PC-3 (cell line): ENCODE results near the gene AMER2. TPM values are rescaled to one million over a fixed set of nuclear protein-coding genes. Genes with fewer than 3 reads are reported as not detected.

Experiments
- ATAC-seq: fragments of 200-7000 bp; cut with Tn5 transposase; 2 replicates; pipeline ENCODE4 v1.9.1; 2020; ENCODE audit warnings: mild to moderate bottlenecking, moderate library complexity
- BruUV-seq: library from RNA; stranded (reverse); fragments of 400-500 nt; replicated peaks from 2 replicates; lab custom pipeline; 2021; lab: Mats Ljungman, UMichigan
- CTCF ChIA-PET: fragments of 300-600 bp; sonication (Branson Sonifier 250); formaldehyde crosslinking; loops from one replicate; lab custom pipeline; 2022; ENCODE audit warnings: antibody characterized with exemption; lab: Charles Lee
- POLR2A ChIA-PET: fragments of 300-600 bp; sonication (Branson Sonifier 250); formaldehyde crosslinking; loops from one replicate; lab custom pipeline; 2022; ENCODE audit warnings: antibody characterized with exemption; ENCODE audit not compliant: unreplicated experiment; lab: Charles Lee
- DNase-seq: peaks from one replicate; pipeline ENCODE4 v3.0.0-alpha.2; 2015
- H2AFZ ChIP-seq: fragments of 300-600 bp; sonication (generic); 2 replicates; pipeline ENCODE4 v1.6.0; 2016; ENCODE audit warnings: antibody characterized with exemption, low read length
- H3F3A ChIP-seq: fragments of 300-600 bp; sonication (generic); one replicate; pipeline ENCODE4 v1.6.0; 2017; ENCODE audit warnings: antibody characterized with exemption, low read length, control low read depth, mild to moderate bottlenecking; ENCODE audit not compliant: unreplicated experiment
- H3K27ac ChIP-seq: fragments of 300-600 bp; sonication (generic); 2 replicates; pipeline ENCODE4 v1.5.1; 2016; ENCODE audit warnings: mild to moderate bottlenecking, low read length
- H3K27me3 ChIP-seq: fragments of 300-600 bp; sonication (generic); 2 replicates; pipeline ENCODE4 v1.6.1; 2016; ENCODE audit warnings: low read length, mixed read lengths
- H3K36me3 ChIP-seq: fragments of 300-600 bp; sonication (generic); 2 replicates; pipeline ENCODE4 v1.6.1; 2016; ENCODE audit warnings: low read depth, mixed run types, low read length, mixed read lengths
- H3K4me1 ChIP-seq: fragments of 300-600 bp; sonication (generic); 2 replicates; pipeline ENCODE4 v1.5.1; 2016; ENCODE audit warnings: low read length; ENCODE audit not compliant: insufficient read depth
- H3K4me2 ChIP-seq: fragments of 300-600 bp; sonication (generic); 2 replicates; pipeline ENCODE4 v1.6.0; 2016; ENCODE audit warnings: low read length
- H3K4me3 ChIP-seq: fragments of 300-600 bp; sonication (generic); 2 replicates; pipeline ENCODE4 v1.5.1; 2016; ENCODE audit warnings: mild to moderate bottlenecking, low read length, mixed read lengths
- H3K79me2 ChIP-seq: fragments of 300-600 bp; sonication (generic); 2 replicates; pipeline ENCODE4 v1.6.1; 2017; ENCODE audit warnings: low read length, mixed read lengths
- H3K9ac ChIP-seq: fragments of 300-600 bp; sonication (generic); 2 replicates; pipeline ENCODE4 v1.6.0; 2016; ENCODE audit warnings: mild to moderate bottlenecking, low read length
- H3K9me2 ChIP-seq: fragments of 300-600 bp; sonication (generic); replicated peaks from 2 replicates; pipeline ENCODE4 v1.6.1; 2016; ENCODE audit warnings: mixed run types, low read length, mixed read lengths
- H3K9me3 ChIP-seq: fragments of 300-600 bp; sonication (generic); 2 replicates; pipeline ENCODE4 v1.6.1; 2016; ENCODE audit warnings: low read length, mixed read lengths
- H4K20me1 ChIP-seq: fragments of 300-600 bp; sonication (generic); 2 replicates; pipeline ENCODE4 v1.6.1; 2016; ENCODE audit warnings: low read length, mixed read lengths
- EZH2 ChIP-seq: fragments of 300-600 bp; sonication (generic); IDR thresholded peaks from one replicate; pipeline ENCODE4 v1.6.1; 2017; ENCODE audit warnings: antibody characterized with exemption, mild to moderate bottlenecking, low read length; ENCODE audit not compliant: unreplicated experiment
- EZH2phosphoT487 ChIP-seq: fragments of 300-600 bp; sonication (generic); IDR thresholded peaks from 2 replicates; pipeline ENCODE4 v1.6.1; 2018; ENCODE audit warnings: mild to moderate bottlenecking, antibody characterized with exemption, low read length, borderline replicate concordance
- intact Hi-C: fragments of 100-400 bp; cut with micrococcal nuclease; formaldehyde crosslinking; loops from 2 replicates; pipeline ENCODE4 v1.9.0; 2023
- total RNA-seq: library from RNA; depleted of rRNA; stranded (reverse); fragments of >200 nt; gene quantifications from 2 replicates; pipeline ENCODE4 v1.2.3, GENCODE V29; 2014
- TF ChIP-seq, protein P1 (sequence below): fragments of 300-600 bp; sonication (generic); conservative IDR thresholded peaks from 2 replicates; pipeline ENCODE4 v1.5.1; 2017; ENCODE audit warnings: antibody characterized with exemption, low read depth, mild to moderate bottlenecking, low read length

AMER2 gene
- total RNA-seq, 1 experiment from 2014 or later, result not detected

DNA sequence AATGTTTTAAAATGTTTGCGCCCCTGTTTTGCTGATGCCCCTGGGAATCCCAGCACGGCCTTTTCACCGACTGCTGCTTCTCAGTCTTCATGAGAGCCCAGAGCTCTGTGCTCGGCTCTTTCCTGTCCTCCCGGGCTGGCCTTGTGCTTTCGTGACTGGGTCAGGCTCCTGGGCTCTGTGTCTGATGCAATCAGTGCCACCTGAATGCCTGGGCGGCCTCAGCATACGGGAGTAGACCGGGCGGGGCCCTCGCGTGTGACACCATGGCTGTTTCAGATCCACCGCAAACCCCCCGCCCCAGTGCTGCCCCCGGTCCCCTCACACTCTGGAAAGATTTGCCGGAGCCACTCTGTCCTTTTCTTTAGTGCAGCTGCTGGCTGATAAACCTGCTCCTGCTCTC, 54.8 kb downstream of the AMER2 start:
- Histone ChIP-seq H3K27me3 (peaks cover 41% of the 10 kb centered on the region), H3F3A (no peaks in the 10 kb centered on the region), H3K9ac (no peak overlapping the region), H3K4me2 (no peak overlapping the region), H4K20me1 (no peaks in the 10 kb centered on the region), H2AFZ (no peak overlapping the region), H3K9me3 (no peaks in the 10 kb centered on the region), H3K9me2 (no peaks in the 10 kb centered on the region), H3K27ac (no peak overlapping the region), H3K36me3 (no peaks in the 10 kb centered on the region), H3K79me2 (no peaks in the 10 kb centered on the region), H3K4me1 (no peaks in the 10 kb centered on the region), H3K4me3 (no peak overlapping the region)
- no TSS peak for BruUV-seq
- ChIA-PET CTCF (no interaction called here), POLR2A (no interaction called here)
- no peak for ATAC-seq
- intact Hi-C loops, result no loop called here
- TF ChIP-seq EZH2 (no peak), EZH2phosphoT487 (no peak)
- TF ChIP-seq, protein P1, sequence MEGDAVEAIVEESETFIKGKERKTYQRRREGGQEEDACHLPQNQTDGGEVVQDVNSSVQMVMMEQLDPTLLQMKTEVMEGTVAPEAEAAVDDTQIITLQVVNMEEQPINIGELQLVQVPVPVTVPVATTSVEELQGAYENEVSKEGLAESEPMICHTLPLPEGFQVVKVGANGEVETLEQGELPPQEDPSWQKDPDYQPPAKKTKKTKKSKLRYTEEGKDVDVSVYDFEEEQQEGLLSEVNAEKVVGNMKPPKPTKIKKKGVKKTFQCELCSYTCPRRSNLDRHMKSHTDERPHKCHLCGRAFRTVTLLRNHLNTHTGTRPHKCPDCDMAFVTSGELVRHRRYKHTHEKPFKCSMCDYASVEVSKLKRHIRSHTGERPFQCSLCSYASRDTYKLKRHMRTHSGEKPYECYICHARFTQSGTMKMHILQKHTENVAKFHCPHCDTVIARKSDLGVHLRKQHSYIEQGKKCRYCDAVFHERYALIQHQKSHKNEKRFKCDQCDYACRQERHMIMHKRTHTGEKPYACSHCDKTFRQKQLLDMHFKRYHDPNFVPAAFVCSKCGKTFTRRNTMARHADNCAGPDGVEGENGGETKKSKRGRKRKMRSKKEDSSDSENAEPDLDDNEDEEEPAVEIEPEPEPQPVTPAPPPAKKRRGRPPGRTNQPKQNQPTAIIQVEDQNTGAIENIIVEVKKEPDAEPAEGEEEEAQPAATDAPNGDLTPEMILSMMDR, result no peak
- DNase-seq, result no peak

DNA sequence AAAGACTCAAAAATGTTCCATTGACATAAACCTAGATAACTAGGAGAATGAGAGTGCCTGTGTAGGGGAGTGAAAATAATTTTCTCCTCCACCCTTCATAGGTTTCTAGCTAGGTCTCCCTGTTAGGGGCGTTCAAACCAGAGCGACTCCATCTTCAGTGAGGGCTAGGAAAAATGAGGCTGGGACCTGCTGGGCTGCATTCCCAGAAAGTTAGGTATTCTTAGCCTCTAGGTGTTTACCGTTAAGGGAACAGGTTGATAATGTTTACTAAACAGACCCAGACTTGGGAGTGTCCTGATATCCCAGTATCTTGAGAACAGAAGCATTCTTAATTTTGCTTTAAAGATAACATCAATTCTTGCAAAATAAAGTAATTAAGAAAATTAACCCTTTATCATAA, 56.0 kb downstream of the AMER2 start:
- CTCF ChIA-PET, result interaction anchor here (0.6 kb wide), 1 partner anchor 121 kb away, joined by 6 read pairs; no protein-coding TSS in a partner anchor
- Histone ChIP-seq H3F3A (no peaks in the 10 kb centered on the region), H3K27me3 (peaks cover 41% of the 10 kb centered on the region), H3K4me1 (no peaks in the 10 kb centered on the region), H4K20me1 (no peaks in the 10 kb centered on the region), H3K9ac (no peak overlapping the region), H3K9me3 (no peaks in the 10 kb centered on the region), H3K27ac (no peak overlapping the region), H2AFZ (no peak overlapping the region), H3K79me2 (no peaks in the 10 kb centered on the region), H3K9me2 (no peaks in the 10 kb centered on the region), H3K4me3 (no peak overlapping the region), H3K36me3 (no peaks in the 10 kb centered on the region), H3K4me2 (no peak overlapping the region)
- POLR2A ChIA-PET, result no interaction called here
- DNase-seq (peak; percentile 27), ATAC-seq (no peak)
- TF ChIP-seq EZH2phosphoT487 (no peak), EZH2 (no peak)
- TF ChIP-seq, protein P1, result no peak
- BruUV-seq, result no TSS peak
- intact Hi-C loops, result no loop called here

DNA sequence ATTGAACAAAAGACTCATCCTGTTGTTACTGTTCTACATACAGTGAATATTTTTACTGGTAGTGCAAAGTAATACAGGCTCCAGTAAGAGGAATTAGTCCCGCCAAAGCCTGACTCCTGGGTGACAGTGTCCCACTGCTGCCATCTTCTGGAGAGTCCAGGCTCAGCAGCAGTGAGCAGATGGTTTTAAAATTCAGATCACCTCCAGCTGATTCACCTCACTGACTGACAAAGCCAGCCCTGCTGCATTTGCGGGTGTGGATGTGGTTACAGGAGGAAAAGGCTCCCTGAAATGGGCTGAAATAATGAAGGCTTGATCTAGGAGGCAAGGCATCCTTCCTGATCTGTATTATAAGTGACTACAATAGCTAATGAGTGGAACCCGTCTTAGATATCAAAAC, 57.9 kb downstream of the AMER2 start:
- H2AFZ ChIP-seq, result no peak overlapping the region
- CTCF ChIA-PET, result interaction anchor here (0.9 to 1.0 kb wide), 2 partner anchors 119 to 135 kb away, joined by 3 to 4 read pairs; no protein-coding TSS in a partner anchor
- H3K79me2 ChIP-seq, result no peaks in the 10 kb centered on the region
- H3K9me3 ChIP-seq, result no peaks in the 10 kb centered on the region
- H3K4me3 ChIP-seq, result no peak overlapping the region
- H3K36me3 ChIP-seq, result no peaks in the 10 kb centered on the region
- no peaks in the 10 kb centered on the region for H3K4me1 ChIP-seq
- H3K9ac ChIP-seq, result no peak overlapping the region
- POLR2A ChIA-PET, result no interaction called here
- intact Hi-C loops, result loop anchor here (1.0 kb wide), 2 partner anchors 29 to 109 kb away; no protein-coding TSS in a partner anchor
- H3F3A ChIP-seq, result no peaks in the 10 kb centered on the region
- H3K4me2 ChIP-seq, result no peak overlapping the region
- no peak overlapping the region for H3K27ac ChIP-seq
- peak; percentile 81 for DNase-seq
- peak; percentile 97 for ATAC-seq
- no peaks in the 10 kb centered on the region for H3K9me2 ChIP-seq
- BruUV-seq, result no TSS peak
- TF ChIP-seq, protein P1, result peak; percentile 84
- TF ChIP-seq EZH2phosphoT487, result no peak
- no peak for TF ChIP-seq EZH2
- peaks cover 32% of the 10 kb centered on the region for H3K27me3 ChIP-seq
- H4K20me1 ChIP-seq, result no peaks in the 10 kb centered on the region
